Liver (tissue), 3 donors: ENCODE measurements around the gene P2RY14.

Source experiments
- EGR1 ChIP-seq, 2 donors: IDR thresholded peaks; 2 replicates each; pipeline ENCODE4 v1.6.1; 2016 to 2018; ENCODE audit warnings: antibody characterized with exemption in 2 of 2, low read depth in 2 of 2
- JUND ChIP-seq, 2 donors: IDR thresholded peaks; 2 replicates each; pipeline ENCODE4 v1.6.1; 2016; ENCODE audit warnings: antibody characterized with exemption in 2 of 2
- MAX ChIP-seq: IDR thresholded peaks from 2 replicates; pipeline ENCODE4 v1.6.1; 2016; ENCODE audit warnings: antibody characterized with exemption
- RAD21 ChIP-seq, 2 donors: IDR thresholded peaks; 2 replicates each; pipeline ENCODE4 v1.6.1; 2016; ENCODE audit warnings: antibody characterized with exemption in 2 of 2, mild to moderate bottlenecking in 2 of 2
- REST ChIP-seq: IDR thresholded peaks from 2 replicates; pipeline ENCODE4 v1.6.1; 2016; ENCODE audit warnings: antibody characterized with exemption, mild to moderate bottlenecking
- RXRA ChIP-seq, 2 donors: IDR thresholded peaks; 2 replicates each; pipeline ENCODE4 v1.6.1; 2017 to 2018; ENCODE audit warnings: antibody characterized with exemption in 2 of 2, mild to moderate bottlenecking in 1 of 2
- SP1 ChIP-seq: IDR thresholded peaks from 2 replicates; pipeline ENCODE4 v1.6.1; 2018; ENCODE audit warnings: antibody characterized with exemption, mild to moderate bottlenecking
- TAF1 ChIP-seq: conservative IDR thresholded peaks from 2 replicates; pipeline ENCODE4 v1.6.1; 2016; ENCODE audit warnings: antibody characterized with exemption, mild to moderate bottlenecking
- YY1 ChIP-seq: IDR thresholded peaks from 2 replicates; pipeline ENCODE4 v1.6.1; 2016; ENCODE audit warnings: antibody characterized with exemption, mild to moderate bottlenecking
- ZBTB33 ChIP-seq: IDR thresholded peaks from 2 replicates; pipeline ENCODE4 v1.6.1; 2016; ENCODE audit warnings: antibody characterized with exemption
- TF ChIP-seq, protein P1 (sequence below): fragments of 150-350 bp; IDR thresholded peaks from 2 replicates; pipeline ENCODE4 v1.5.1; 2017; ENCODE audit warnings: improper control_type of control experiment, low read depth, low read length; ENCODE audit not compliant: missing input control
- TF ChIP-seq, protein P2 (sequence below): IDR thresholded peaks from 2 replicates; pipeline ENCODE4 v1.6.1; 2016; ENCODE audit warnings: antibody characterized with exemption
- donor health status: healthy.
- donor health status: healthy.

DNA sequence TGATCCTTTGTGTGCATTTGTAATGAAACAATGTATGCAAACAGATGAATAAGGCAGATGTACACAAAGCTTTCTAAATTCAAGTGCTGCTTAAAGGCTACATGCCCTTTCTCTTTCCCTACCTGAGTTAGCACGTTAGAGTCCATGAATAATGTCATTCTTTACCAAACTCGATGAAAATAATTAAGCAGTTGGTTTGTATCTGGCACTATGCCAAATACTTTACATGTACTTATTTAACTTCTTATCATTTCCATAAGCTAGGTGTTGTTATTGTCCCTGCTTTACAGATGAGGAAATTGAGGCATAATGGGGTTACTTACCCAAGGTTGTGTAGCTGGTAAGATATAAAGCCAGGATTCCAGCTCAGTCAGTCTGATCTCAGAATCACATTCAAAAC lies 77.8 kb downstream of the P2RY14 start:
- TF ChIP-seq ZBTB33 (no peak), REST (no peak), RAD21 (IDR thresholded peaks at IDR 0.05) (no peak), EGR1 (IDR thresholded peaks at IDR 0.05; ENCODE audit: low read depth in 2 of 2) (no peak), SP1 (no peak), JUND (IDR thresholded peaks at IDR 0.05) (no peak), TAF1 (no peak), YY1 (no peak), RXRA (IDR thresholded peaks at IDR 0.05) (no peak), MAX (no peak)
- TF ChIP-seq, protein P1, sequence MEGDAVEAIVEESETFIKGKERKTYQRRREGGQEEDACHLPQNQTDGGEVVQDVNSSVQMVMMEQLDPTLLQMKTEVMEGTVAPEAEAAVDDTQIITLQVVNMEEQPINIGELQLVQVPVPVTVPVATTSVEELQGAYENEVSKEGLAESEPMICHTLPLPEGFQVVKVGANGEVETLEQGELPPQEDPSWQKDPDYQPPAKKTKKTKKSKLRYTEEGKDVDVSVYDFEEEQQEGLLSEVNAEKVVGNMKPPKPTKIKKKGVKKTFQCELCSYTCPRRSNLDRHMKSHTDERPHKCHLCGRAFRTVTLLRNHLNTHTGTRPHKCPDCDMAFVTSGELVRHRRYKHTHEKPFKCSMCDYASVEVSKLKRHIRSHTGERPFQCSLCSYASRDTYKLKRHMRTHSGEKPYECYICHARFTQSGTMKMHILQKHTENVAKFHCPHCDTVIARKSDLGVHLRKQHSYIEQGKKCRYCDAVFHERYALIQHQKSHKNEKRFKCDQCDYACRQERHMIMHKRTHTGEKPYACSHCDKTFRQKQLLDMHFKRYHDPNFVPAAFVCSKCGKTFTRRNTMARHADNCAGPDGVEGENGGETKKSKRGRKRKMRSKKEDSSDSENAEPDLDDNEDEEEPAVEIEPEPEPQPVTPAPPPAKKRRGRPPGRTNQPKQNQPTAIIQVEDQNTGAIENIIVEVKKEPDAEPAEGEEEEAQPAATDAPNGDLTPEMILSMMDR = no peak
- TF ChIP-seq, protein P2, sequence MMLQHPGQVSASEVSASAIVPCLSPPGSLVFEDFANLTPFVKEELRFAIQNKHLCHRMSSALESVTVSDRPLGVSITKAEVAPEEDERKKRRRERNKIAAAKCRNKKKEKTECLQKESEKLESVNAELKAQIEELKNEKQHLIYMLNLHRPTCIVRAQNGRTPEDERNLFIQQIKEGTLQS = no peak
